HepG2 (cell line): ENCODE data around the gene SLC48A1. TPM values are rescaled to one million over a fixed set of nuclear protein-coding genes. Genes with fewer than 3 reads are reported as not detected.

Source experiments
- ATAC-seq: fragments of 200-7000 bp; cut with Tn5 transposase; 3 replicates; pipeline ENCODE4 v1.9.1; 2020; ENCODE audit warnings: mild to moderate bottlenecking, moderate library complexity
- BruUV-seq: library from RNA; stranded (reverse); fragments of 400-500 nt; replicated peaks from 2 replicates; lab custom pipeline; 2021; lab: Mats Ljungman, UMichigan
- CTCF ChIA-PET: fragments of 300-600 bp; formaldehyde crosslinking; extraction: SDS; loops from one replicate; lab custom pipeline; 2021; ENCODE audit warnings: low total read pairs, inconsistent platforms, low intra/inter-chr PET ratio; lab: Yijun Ruan, JAX
- POLR2A ChIA-PET: fragments of 350-600 bp; sonication (Branson Sonifier 250); formaldehyde crosslinking; loops from one replicate; lab custom pipeline; 2020; ENCODE audit warnings: antibody characterized with exemption, inconsistent platforms; lab: Yijun Ruan, JAX
- DNase-seq: peaks from one replicate; pipeline ENCODE4 v3.0.0-alpha.2; 2015; ENCODE audit warnings: low spot score
- FAIRE-seq: peaks from 3 replicates; lab custom pipeline; 2011; peaks lifted over from hg19 to GRCh38; lab: Jason Lieb, UNC
- H2AFZ ChIP-seq: one replicate; pipeline ENCODE4 v1.6.1; 2011; ENCODE audit warnings: low read length, inconsistent platforms
- H3K27ac ChIP-seq: fragments of 300-600 bp; 3 replicates; pipeline ENCODE4 v1.8.0; 2011; ENCODE audit warnings: mixed run types, mild to moderate bottlenecking, mixed read lengths, low read length, inconsistent platforms; ENCODE audit not compliant: insufficient read depth; ENCODE audit errors: extremely low read length
- H3K27me3 ChIP-seq, 2 experiments: fragments of 200-600 bp in 1 of 2; 2 replicates in 1 of 2; 3 replicates in 1 of 2; pipeline versions ENCODE4 v1.6.0 to v1.8.0; 2011; ENCODE audit warnings: low read length in 2 of 2, mild to moderate bottlenecking in 2 of 2, moderate library complexity in 2 of 2, inconsistent platforms in 1 of 2; ENCODE audit not compliant: insufficient read depth in 2 of 2, control insufficient read depth in 1 of 2
- H3K36me3 ChIP-seq, 2 experiments: fragments of 200-600 bp in 1 of 2; replicated peaks in 1 of 2; 2 replicates in 1 of 2; 3 replicates in 1 of 2; pipeline versions ENCODE4 v1.5.1 to v1.8.0; 2011; ENCODE audit warnings: low read length in 2 of 2, inconsistent platforms in 1 of 2; ENCODE audit not compliant: insufficient read depth in 2 of 2, control insufficient read depth in 1 of 2
- H3K4me1 ChIP-seq: 2 replicates; pipeline ENCODE4 v1.5.1; 2012; ENCODE audit warnings: low read length, inconsistent platforms; ENCODE audit not compliant: insufficient read depth
- H3K4me2 ChIP-seq: 2 replicates; pipeline ENCODE4 v1.6.0; 2011; ENCODE audit warnings: low read depth, low read length, inconsistent platforms
- H3K4me3 ChIP-seq, 3 experiments: fragments of 200-600 bp in 1 of 3; sonication (generic), shearing (Covaris generic) in 1 of 3; replicated peaks in 1 of 3; 2 replicates each; pipeline ENCODE4 v1.5.1; 2011 to 2016; ENCODE audit warnings: low read length in 3 of 3, inconsistent platforms in 2 of 3, low read depth in 2 of 3, mild to moderate bottlenecking in 2 of 3, control low read depth in 1 of 3, mixed read lengths in 1 of 3; ENCODE audit not compliant: insufficient read depth in 1 of 3
- H3K79me2 ChIP-seq: one replicate; pipeline ENCODE4 v1.6.1; 2011; ENCODE audit warnings: low read length, inconsistent platforms; ENCODE audit not compliant: insufficient read depth
- H3K9ac ChIP-seq: 2 replicates; pipeline ENCODE4 v1.6.0; 2011; ENCODE audit warnings: mild to moderate bottlenecking, low read depth, low read length, inconsistent platforms; ENCODE audit not compliant: insufficient read depth
- H3K9me3 ChIP-seq: 2 replicates; pipeline ENCODE4 v1.5.1; 2012; ENCODE audit warnings: mild to moderate bottlenecking, low read length
- H4K20me1 ChIP-seq: 2 replicates; pipeline ENCODE4 v1.6.0; 2011; ENCODE audit warnings: inconsistent platforms, mild to moderate bottlenecking, low read length, moderate library complexity; ENCODE audit not compliant: insufficient read depth
- CTCF ChIP-seq: sonication (generic); formaldehyde crosslinking; IDR thresholded peaks from 2 replicates; pipeline ENCODE4 v1.5.0; 2020; ENCODE audit warnings: mild to moderate bottlenecking, missing genetic modification reagents, moderate library complexity
- FLYWCH1 ChIP-seq: sonication (generic); formaldehyde crosslinking; IDR thresholded peaks from 2 replicates; pipeline ENCODE4 v1.8.1; 2023; ENCODE audit warnings: mild to moderate bottlenecking, missing genetic modification reagents
- HOMEZ ChIP-seq: IDR thresholded peaks from 2 replicates; pipeline ENCODE4 v1.6.1; 2016; ENCODE audit warnings: low read depth
- HOXD1 ChIP-seq: sonication (generic); formaldehyde crosslinking; IDR thresholded peaks from 2 replicates; pipeline ENCODE4 v1.5.0; 2020; ENCODE audit warnings: missing genetic modification reagents
- LCORL ChIP-seq, 2 experiments: fragments of 450-650 bp in 1 of 2; sonication (generic) in 1 of 2; formaldehyde crosslinking in 1 of 2; IDR thresholded peaks; 2 replicates each; pipeline versions ENCODE4 v1.5.0 to v1.6.1; 2017 to 2020; ENCODE audit warnings: antibody characterized with exemption in 1 of 2, missing genetic modification reagents in 1 of 2
- SMYD3 ChIP-seq: sonication (generic); formaldehyde crosslinking; IDR thresholded peaks from 2 replicates; pipeline ENCODE4 v1.8.1; 2023; ENCODE audit warnings: mild to moderate bottlenecking, missing genetic modification reagents
- SP5 ChIP-seq: IDR thresholded peaks from 2 replicates; pipeline ENCODE4 v1.6.1; 2016; ENCODE audit warnings: low read depth, borderline replicate concordance
- TRIM22 ChIP-seq: fragments of 450-650 bp; IDR thresholded peaks from 2 replicates; pipeline ENCODE4 v1.6.1; 2017
- ZBTB4 ChIP-seq: sonication (generic); formaldehyde crosslinking; IDR thresholded peaks from 2 replicates; pipeline ENCODE4 v1.4.0; 2020; ENCODE audit warnings: missing genetic modification reagents, mild to moderate bottlenecking, borderline replicate concordance
- ZNF121 ChIP-seq: sonication (generic); formaldehyde crosslinking; IDR thresholded peaks from 2 replicates; pipeline ENCODE4 v1.5.0; 2020; ENCODE audit warnings: mild to moderate bottlenecking, missing genetic modification reagents
- ZNF468 ChIP-seq: sonication (generic); formaldehyde crosslinking; IDR thresholded peaks from 2 replicates; pipeline ENCODE4 v1.8.0; 2022; ENCODE audit warnings: mild to moderate bottlenecking, moderate library complexity, missing genetic modification reagents
- ZNF839 ChIP-seq: sonication (generic); formaldehyde crosslinking; IDR thresholded peaks from 2 replicates; pipeline ENCODE4 v1.4.0; 2020; ENCODE audit warnings: missing genetic modification reagents, mild to moderate bottlenecking, borderline replicate concordance
- WGBS: methylation state at CpG from one replicate; pipeline ENCODE4 v1.1.6; 2017; ENCODE audit warnings: low lambda C conversion rate; 5-methylcytosine and 5-hydroxymethylcytosine counted together
- in situ Hi-C: cut with HindIII; loops from 2 replicates; pipeline ENCODE4 v1.10.0; 2017; ENCODE audit warnings: low pct_unique_long_range_greater_than_20kb; ENCODE audit not compliant: extremely low pct_ligation_motif_present
- intact Hi-C: fragments of 100-400 bp; cut with micrococcal nuclease; formaldehyde crosslinking; loops from one replicate; pipeline ENCODE4 v1.10.0; 2022; ENCODE audit not compliant: unreplicated experiment
- polyA plus RNA-seq, 8 experiments: library from polyadenylated mRNA; depleted of rRNA in 3 of 8; stranded (reverse) in 7 of 8; unstranded in 1 of 8; fragments of >200 nt; fragmentation: Illumina TruSeq in 4 of 8; extraction: Trizol in 4 of 8; gene quantifications; 2 replicates each; pipeline versions ENCODE4 v1.2.1 to v1.2.3, GENCODE V29; 2011 to 2016; ENCODE audit warnings: low read depth in 4 of 8, missing spikeins in 1 of 8, mixed read lengths in 1 of 8; ENCODE audit not compliant: insufficient read depth in 1 of 8
- total RNA-seq, 5 experiments: library from RNA; depleted of rRNA; stranded (reverse); fragments of >200 nt; fragmentation: Illumina TruSeq; extraction: Trizol; gene quantifications; 2 replicates each; pipeline ENCODE4 v1.2.3, GENCODE V29; 2016; ENCODE audit warnings: low read depth in 1 of 5

SLC48A1 gene
- total and polyA plus RNA-seq, 2 of the 13 experiments (the other 11 are each of a cell fraction or from before 2014, with no cell fraction given) = 2.2 to 3.7 TPM

- Histone ChIP-seq H3K4me3 (no peak overlapping the region), H3K9ac (no peak overlapping the region), H3K4me1 (no peaks in the 10 kb centered on the region), H3K27ac (no peak overlapping the region), H3K36me3 (no peaks in the 10 kb centered on the region; a peak in 1 of 5 replicates), H3K27me3 (no peaks in the 10 kb centered on the region), H2AFZ (no peak overlapping the region), H3K9me3 (no peaks in the 10 kb centered on the region), H3K79me2 (no peaks in the 10 kb centered on the region), H3K4me2 (no peak overlapping the region), H4K20me1 (no peaks in the 10 kb centered on the region)
- intact Hi-C loops = no loop called here
- no peak for FAIRE-seq
- ChIA-PET CTCF (interaction anchor here (1.5 kb wide), 1 partner anchor 36 kb away, joined by 3 read pairs; no protein-coding TSS in a partner anchor), POLR2A (interaction anchor here (0.8 kb wide), 1 partner anchor 18 kb away, joined by 3 read pairs; no protein-coding TSS in a partner anchor)
- no peak for DNase-seq
- no peak for ATAC-seq
- in situ Hi-C loops = no loop called here
- 61% methylated on average over 5 of the region's 5 CpGs for WGBS
- BruUV-seq = no TSS peak
- TF ChIP-seq LCORL (IDR thresholded peaks at IDR 0.05) = no peak
- no peak for TF ChIP-seq LCORL (CRISPR knock-in tag; IDR thresholded peaks at IDR 0.05)
- TF ChIP-seq ZBTB4 (CRISPR knock-in tag) = no peak
- TF ChIP-seq ZNF121 (CRISPR knock-in tag) = no peak
- TF ChIP-seq ZNF468 (CRISPR knock-in tag) = no peak
- no peak for TF ChIP-seq SP5
- TF ChIP-seq SMYD3 (CRISPR knock-in tag) = no peak
- TF ChIP-seq HOMEZ (CRISPR knock-in tag) = no peak
- no peak for TF ChIP-seq CTCF
- no peak for TF ChIP-seq HOXD1 (CRISPR knock-in tag)
- TF ChIP-seq TRIM22 = no peak
- TF ChIP-seq ZNF839 (CRISPR knock-in tag) = no peak
- TF ChIP-seq FLYWCH1 (CRISPR knock-in tag) = no peak
Measured at GRCh38 chr12:47802312-47802711, 29.3 kb downstream of the SLC48A1 start.
